Stimulated activated naive CD8-positive, alpha-beta T cell treated with anti-CD3 and anti-CD28 coated beads, Interleukin-15, Interleukin-2, amounts not matched to agents 100 ng/mL and 50 ng/mL, for 24 hours (primary cell): ENCODE results near the gene GLS.

Experiments
- H3K27ac Mint-ChIP-seq: one replicate; pipeline ENCODE4 v1.8.0; 2021; ENCODE audit warnings: mild to moderate bottlenecking, mixed read lengths
- H3K27me3 Mint-ChIP-seq: one replicate; pipeline ENCODE4 v1.8.0; 2021; ENCODE audit warnings: mixed read lengths
- H3K36me3 Mint-ChIP-seq: one replicate; pipeline ENCODE4 v1.8.0; 2021; ENCODE audit warnings: low read depth, mixed read lengths
- H3K4me1 Mint-ChIP-seq: one replicate; pipeline ENCODE4 v1.8.0; 2021; ENCODE audit warnings: low read depth, mixed read lengths
- H3K4me3 Mint-ChIP-seq: one replicate; pipeline ENCODE4 v1.8.0; 2021; ENCODE audit warnings: mild to moderate bottlenecking, mixed read lengths
- H3K9me3 Mint-ChIP-seq: one replicate; pipeline ENCODE4 v1.8.0; 2021; ENCODE audit warnings: mixed read lengths

The GLS gene

GRCh38 chr2:190880378-190881083 is at the start of gene GLS:
Gene GLS (plus strand): TSS chr2:190880821. CDS start chr2:190881085, 264 bp downstream.
- Mint-ChIP-seq H3K27ac (peak within 1 kb of the TSS; percentile 99), H3K36me3 (peaks cover 38% of the 10 kb centered on the region), H3K27me3 (no peaks in the 10 kb centered on the region), H3K4me3 (peak within 1 kb of the TSS; percentile 95), H3K9me3 (no peaks in the 10 kb centered on the region), H3K4me1 (peaks cover 56% of the 10 kb centered on the region)

GRCh38 chr2:190831941-190832340 is 48.7 kb upstream of the GLS start:
- Mint-ChIP-seq H3K4me1 (peaks cover 4% of the 10 kb centered on the region), H3K4me3 (no peak overlapping the region), H3K27me3 (no peaks in the 10 kb centered on the region), H3K36me3 (peaks cover 3% of the 10 kb centered on the region), H3K27ac (no peak overlapping the region), H3K9me3 (no peaks in the 10 kb centered on the region)

DNA sequence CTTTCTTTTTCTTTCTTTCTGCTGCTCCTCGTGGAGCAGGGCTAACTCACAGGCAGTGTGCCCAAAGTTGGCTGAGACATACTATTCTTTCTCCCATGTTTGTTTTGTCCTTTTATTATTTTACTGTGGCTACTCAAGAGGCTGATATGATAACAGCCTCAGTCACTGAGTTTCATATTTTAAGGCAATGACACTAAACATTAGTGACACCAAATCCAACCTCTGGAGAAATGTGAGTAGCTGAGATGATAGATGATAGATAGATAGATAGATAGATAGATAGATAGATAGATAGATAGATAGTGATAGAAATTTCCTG is 45.8 kb upstream of the GLS start:
- no peaks in the 10 kb centered on the region for H3K27me3 Mint-ChIP-seq
- no peak overlapping the region for H3K27ac Mint-ChIP-seq
- peaks cover 3% of the 10 kb centered on the region for H3K36me3 Mint-ChIP-seq
- peaks cover 22% of the 10 kb centered on the region for H3K4me1 Mint-ChIP-seq
- H3K9me3 Mint-ChIP-seq = no peaks in the 10 kb centered on the region
- no peak overlapping the region for H3K4me3 Mint-ChIP-seq

GRCh38 chr2:190835303-190835930 is 45.2 kb upstream of the GLS start:
- Mint-ChIP-seq H3K27ac (no peak overlapping the region), H3K36me3 (peaks cover 3% of the 10 kb centered on the region), H3K9me3 (no peaks in the 10 kb centered on the region), H3K4me1 (peaks cover 26% of the 10 kb centered on the region), H3K4me3 (no peak overlapping the region), H3K27me3 (no peaks in the 10 kb centered on the region)

- Mint-ChIP-seq H3K27me3 (no peaks in the 10 kb centered on the region), H3K9me3 (no peaks in the 10 kb centered on the region), H3K36me3 (peaks cover 6% of the 10 kb centered on the region), H3K4me1 (peaks cover 26% of the 10 kb centered on the region), H3K27ac (no peak overlapping the region), H3K4me3 (no peak overlapping the region)
These were observed 43.9 kb upstream of the GLS start for GRCh38 chr2:190836767-190837166.

DNA sequence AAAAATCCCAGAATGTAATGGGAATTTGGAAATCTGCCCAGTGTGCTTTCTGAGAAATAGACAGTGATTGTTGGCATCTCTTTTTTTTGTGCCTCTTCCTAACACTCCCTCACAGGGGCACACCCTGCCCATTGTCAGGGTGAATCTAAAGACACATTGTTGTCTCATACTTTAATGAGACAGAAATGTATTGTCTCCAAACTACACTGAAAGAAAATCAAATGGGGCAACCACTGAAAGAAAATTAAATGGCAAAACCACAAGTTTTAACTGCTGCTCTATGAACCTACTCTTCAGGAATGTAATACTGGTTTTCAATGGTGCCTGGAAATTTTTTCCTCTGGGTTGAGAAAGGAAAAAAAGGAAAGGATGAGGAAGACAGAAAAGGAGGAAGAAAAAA is 43.2 kb upstream of the GLS start:
- H3K27me3 Mint-ChIP-seq = no peaks in the 10 kb centered on the region
- H3K4me3 Mint-ChIP-seq = no peak overlapping the region
- H3K27ac Mint-ChIP-seq = no peak overlapping the region
- H3K4me1 Mint-ChIP-seq = peaks cover 26% of the 10 kb centered on the region
- H3K36me3 Mint-ChIP-seq = peaks cover 12% of the 10 kb centered on the region
- H3K9me3 Mint-ChIP-seq = no peaks in the 10 kb centered on the region

DNA sequence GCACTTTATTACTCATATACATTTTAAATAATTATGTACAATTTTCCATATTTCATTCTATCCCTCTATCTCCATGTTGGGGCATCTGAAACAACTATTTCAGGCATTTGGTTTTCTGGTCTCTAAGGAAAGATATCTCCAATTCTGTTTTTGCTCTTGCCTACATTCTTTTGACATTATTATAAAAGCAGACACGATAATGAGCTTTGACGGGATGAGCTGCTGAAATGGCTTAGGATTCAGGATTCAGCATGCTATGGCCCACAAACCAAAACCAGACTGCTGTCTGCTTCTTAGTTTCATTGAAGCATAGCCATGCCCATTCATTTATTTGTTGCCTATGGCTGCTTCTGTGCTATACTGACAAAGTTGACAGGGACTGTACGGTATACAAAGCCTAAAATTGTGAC is 42.7 kb upstream of the GLS start:
- Mint-ChIP-seq H3K9me3 (no peaks in the 10 kb centered on the region), H3K36me3 (peaks cover 15% of the 10 kb centered on the region), H3K27me3 (no peaks in the 10 kb centered on the region), H3K4me1 (peaks cover 26% of the 10 kb centered on the region), H3K27ac (no peak overlapping the region), H3K4me3 (peak overlapping the region; percentile 18)

- peak overlapping the region; percentile 81 for H3K27ac Mint-ChIP-seq
- peaks cover 26% of the 10 kb centered on the region for H3K4me1 Mint-ChIP-seq
- H3K4me3 Mint-ChIP-seq = peak overlapping the region; percentile 18
- H3K36me3 Mint-ChIP-seq = peaks cover 15% of the 10 kb centered on the region
- no peaks in the 10 kb centered on the region for H3K27me3 Mint-ChIP-seq
- H3K9me3 Mint-ChIP-seq = no peaks in the 10 kb centered on the region
These were observed 42.1 kb upstream of the GLS start for GRCh38 chr2:190838492-190838910.

DNA sequence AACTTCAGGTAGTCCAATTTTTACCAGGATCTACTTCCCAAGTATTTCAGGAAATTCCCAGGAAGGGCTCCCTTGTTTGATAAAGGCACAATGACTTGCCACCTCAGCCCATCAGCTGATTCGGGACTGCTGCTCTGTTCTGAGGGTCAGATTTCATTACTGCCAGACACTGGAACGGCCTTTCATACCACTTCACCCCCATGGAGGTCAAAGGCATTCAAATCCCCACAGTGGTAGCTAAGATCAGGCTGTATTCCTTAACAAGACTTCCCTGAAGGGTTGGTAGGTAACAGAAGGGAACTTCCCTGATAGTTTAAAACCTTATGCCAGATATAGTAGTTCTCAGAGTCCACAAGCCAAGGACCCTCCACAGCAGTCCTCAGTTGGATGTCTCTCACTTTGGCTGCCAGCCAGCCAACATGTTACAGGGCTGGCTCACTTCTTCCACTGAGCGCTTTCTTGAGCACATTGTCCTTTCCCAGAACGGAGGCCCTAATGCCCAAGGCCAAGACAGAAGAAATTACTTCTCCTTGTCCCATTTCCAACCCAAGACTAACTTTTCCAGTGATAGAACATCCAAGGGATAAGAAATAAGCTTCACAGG is 40.0 kb upstream of the GLS start:
- Mint-ChIP-seq H3K4me3 (no peak overlapping the region), H3K4me1 (peaks cover 26% of the 10 kb centered on the region), H3K36me3 (peaks cover 15% of the 10 kb centered on the region), H3K9me3 (no peaks in the 10 kb centered on the region), H3K27me3 (no peaks in the 10 kb centered on the region), H3K27ac (no peak overlapping the region)

DNA sequence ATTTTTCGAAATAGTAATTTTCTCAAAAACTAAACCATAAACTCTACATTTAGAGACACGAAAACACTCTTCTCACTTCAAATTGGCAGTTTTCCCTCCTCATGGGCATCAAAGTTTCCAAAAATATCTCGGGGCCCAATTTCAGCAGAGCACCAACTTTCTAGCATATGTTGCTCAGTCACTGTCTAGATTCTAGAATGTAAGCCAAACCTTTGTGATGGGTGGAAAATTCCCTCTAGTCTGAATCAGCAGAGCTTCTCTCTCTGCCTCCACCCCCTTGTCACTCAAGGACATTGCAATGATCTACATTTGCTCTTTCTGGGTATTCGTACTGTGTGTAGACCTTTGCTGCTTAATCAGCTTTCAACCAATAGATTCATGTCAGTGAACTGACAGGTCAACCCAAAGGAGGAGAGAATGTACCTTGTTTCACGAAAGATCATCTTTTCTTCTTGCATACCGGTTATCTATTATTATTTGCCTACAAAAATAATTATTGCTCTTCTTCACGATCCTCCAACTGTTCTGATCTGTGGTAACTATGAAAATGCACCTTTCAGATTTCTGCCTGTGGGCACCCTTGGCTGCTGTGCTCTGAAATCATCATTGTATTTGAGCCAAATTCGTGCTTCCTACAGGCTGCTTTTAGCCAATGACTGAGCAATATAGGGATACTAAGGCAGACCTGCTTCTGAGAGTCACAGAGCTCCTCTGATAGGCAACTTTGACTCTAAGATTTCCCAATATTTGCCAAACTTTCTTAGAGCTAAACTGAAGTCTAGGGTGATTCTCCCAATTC is 38.7 kb upstream of the GLS start:
- no peaks in the 10 kb centered on the region for H3K27me3 Mint-ChIP-seq
- peak overlapping the region; percentile 71 for H3K27ac Mint-ChIP-seq
- H3K4me3 Mint-ChIP-seq = no peak overlapping the region
- H3K9me3 Mint-ChIP-seq = no peaks in the 10 kb centered on the region
- peaks cover 26% of the 10 kb centered on the region for H3K4me1 Mint-ChIP-seq
- H3K36me3 Mint-ChIP-seq = peaks cover 15% of the 10 kb centered on the region

DNA sequence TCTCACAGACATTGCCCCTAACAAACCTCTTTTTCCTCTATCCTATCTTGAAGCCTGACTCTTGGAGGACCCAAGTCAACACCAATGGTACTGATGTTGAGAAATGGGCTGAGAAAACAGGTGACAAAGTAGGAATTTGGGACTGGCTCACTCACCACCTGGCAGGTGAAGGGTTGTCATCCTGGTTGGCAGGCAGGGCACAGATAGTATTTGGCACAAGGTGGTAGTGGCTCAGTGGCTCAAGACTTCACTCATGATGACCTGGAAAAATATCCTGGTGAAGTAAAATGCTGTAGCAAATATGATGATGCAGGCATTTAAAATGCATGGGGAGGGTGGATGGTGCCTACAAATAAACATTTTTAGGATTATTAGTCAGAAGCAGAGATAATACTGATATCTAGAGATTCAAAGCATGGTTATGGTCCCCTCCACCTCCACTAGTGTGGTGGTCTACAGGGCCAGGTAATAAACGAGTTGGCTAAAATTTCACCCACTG is 38.0 kb upstream of the GLS start:
- H3K4me3 Mint-ChIP-seq = no peak overlapping the region
- peaks cover 15% of the 10 kb centered on the region for H3K36me3 Mint-ChIP-seq
- H3K27me3 Mint-ChIP-seq = no peaks in the 10 kb centered on the region
- H3K9me3 Mint-ChIP-seq = no peaks in the 10 kb centered on the region
- peak overlapping the region; percentile 71 for H3K27ac Mint-ChIP-seq
- H3K4me1 Mint-ChIP-seq = peaks cover 21% of the 10 kb centered on the region

DNA sequence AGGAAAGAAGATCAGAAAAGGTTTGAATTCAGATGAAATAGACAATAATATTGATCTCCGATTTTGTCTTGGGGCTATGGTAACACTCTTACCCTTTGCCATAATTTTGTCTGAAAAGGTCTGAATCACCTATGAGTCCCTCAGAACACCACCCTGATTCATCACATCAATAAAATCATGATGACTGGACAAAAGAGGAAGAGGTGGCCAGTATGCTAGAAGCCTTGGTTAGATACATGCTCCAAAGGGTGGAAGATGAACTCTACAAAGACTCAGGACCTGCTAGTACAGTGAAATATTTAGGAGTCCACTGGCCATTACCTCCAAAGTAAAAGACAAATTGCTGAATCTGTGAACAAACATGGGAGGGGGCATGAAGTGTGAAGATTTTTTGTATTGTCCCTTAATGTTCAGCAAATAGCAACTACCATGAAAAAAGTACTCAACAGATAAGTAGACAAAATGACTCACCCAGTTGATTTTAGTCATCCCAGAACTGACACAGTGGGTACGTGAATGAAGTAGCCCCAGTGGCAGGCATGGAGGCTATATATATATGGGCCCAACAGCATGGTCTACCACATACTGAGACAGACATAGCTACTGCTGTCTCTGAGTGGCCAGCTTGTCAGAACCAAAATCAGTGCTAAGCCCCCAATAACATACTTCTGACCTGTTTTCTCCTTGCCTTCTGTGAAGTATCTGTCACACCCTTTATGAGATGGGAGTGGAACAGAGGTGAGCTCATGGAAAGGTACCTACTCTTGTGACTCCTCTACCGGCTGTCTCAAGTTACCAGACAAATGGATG is 36.5 kb upstream of the GLS start:
- Mint-ChIP-seq H3K36me3 (peaks cover 15% of the 10 kb centered on the region), H3K9me3 (no peaks in the 10 kb centered on the region), H3K27me3 (no peaks in the 10 kb centered on the region), H3K4me1 (peaks cover 13% of the 10 kb centered on the region), H3K4me3 (peak overlapping the region; percentile 65), H3K27ac (peak overlapping the region; percentile 99)

DNA sequence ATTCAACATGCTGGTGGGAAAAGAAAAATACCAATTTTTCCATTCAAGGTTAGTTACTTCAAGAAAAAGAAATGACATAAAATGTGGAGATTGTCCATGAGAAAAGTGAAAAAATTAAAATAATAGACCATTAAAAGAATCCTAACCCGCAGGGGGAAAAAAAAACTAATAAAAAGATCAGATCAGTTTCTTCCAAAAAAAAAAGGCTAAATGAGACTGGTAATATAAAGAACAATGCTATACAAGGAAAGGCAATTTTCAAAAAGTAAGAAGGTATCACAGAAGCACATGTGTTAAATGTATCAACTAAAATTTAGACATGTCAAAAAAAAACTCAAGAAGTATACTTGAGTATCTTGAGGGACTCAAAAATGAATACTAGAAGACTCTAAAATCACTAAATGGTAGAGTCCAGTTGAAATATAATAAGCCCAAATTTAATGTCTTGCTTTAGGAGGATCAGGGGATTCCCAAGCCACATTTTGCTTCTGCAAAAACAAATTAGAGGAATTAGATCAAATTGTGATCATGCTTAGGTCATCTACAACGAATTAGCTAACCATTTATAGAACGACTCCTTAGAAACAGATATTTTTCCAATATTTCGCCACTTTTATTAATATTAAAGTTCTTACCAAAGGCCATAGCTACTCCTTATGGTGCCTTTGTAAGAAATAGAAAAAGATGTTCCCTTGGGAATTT is 35.8 kb upstream of the GLS start:
- H3K36me3 Mint-ChIP-seq = peaks cover 15% of the 10 kb centered on the region
- H3K27me3 Mint-ChIP-seq = no peaks in the 10 kb centered on the region
- H3K4me1 Mint-ChIP-seq = peaks cover 12% of the 10 kb centered on the region
- H3K4me3 Mint-ChIP-seq = peak overlapping the region; percentile 65
- H3K9me3 Mint-ChIP-seq = no peaks in the 10 kb centered on the region
- peak overlapping the region; percentile 99 for H3K27ac Mint-ChIP-seq

- H3K36me3 Mint-ChIP-seq = peaks cover 9% of the 10 kb centered on the region
- no peak overlapping the region for H3K27ac Mint-ChIP-seq
- H3K27me3 Mint-ChIP-seq = no peaks in the 10 kb centered on the region
- H3K4me3 Mint-ChIP-seq = no peak overlapping the region
- no peaks in the 10 kb centered on the region for H3K9me3 Mint-ChIP-seq
- H3K4me1 Mint-ChIP-seq = peaks cover 8% of the 10 kb centered on the region
These were observed 33.9 kb upstream of the GLS start for GRCh38 chr2:190846746-190847145.
